Measurements from ENCODE around the gene RAP1B. TPM values are rescaled to one million over a fixed set of nuclear protein-coding genes. Genes with fewer than 3 reads are reported as not detected.

RAP1B gene
- 110 TPM for total RNA-seq

GRCh38 chr12:68610370-68611093, at the start of gene RAP1B:
Gene RAP1B (plus strand): TSS chr12:68610899. CDS start chr12:68648725, 37,826 bp downstream.
- DNase-seq = peak; percentile 87

DNA sequence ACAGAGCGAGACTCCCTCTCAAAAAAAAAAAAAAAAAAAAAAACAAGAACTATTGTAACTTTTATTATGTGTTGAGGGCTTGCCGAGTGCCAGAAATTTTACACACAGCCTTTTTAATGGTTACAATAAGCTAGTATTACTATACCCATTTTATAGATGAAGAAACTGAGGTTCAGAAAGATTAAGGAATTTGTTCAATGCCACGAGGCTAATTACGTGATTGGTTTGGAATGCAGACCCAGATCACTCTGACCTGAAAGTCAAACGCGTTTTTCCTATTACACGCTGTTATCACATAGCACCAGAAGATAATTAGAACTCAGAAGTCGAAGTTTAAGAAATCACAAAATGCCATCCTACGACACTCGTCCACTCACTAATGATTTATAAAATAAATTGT, 48.9 kb upstream of the RAP1B start:
- DNase-seq = no peak

GRCh38 chr12:68564166-68564565, 46.5 kb upstream of the RAP1B start:
- DNase-seq = no peak

- DNase-seq = no peak
Measured at GRCh38 chr12:68565391-68565903, 45.3 kb upstream of the RAP1B start.

GRCh38 chr12:68568922-68569569, 41.7 kb upstream of the RAP1B start:
- no peak for DNase-seq

- no peak for DNase-seq
Measured at GRCh38 chr12:68572661-68573060, 38.0 kb upstream of the RAP1B start.

- no peak for DNase-seq
Measured at GRCh38 chr12:68573406-68573805, 37.3 kb upstream of the RAP1B start.

DNA sequence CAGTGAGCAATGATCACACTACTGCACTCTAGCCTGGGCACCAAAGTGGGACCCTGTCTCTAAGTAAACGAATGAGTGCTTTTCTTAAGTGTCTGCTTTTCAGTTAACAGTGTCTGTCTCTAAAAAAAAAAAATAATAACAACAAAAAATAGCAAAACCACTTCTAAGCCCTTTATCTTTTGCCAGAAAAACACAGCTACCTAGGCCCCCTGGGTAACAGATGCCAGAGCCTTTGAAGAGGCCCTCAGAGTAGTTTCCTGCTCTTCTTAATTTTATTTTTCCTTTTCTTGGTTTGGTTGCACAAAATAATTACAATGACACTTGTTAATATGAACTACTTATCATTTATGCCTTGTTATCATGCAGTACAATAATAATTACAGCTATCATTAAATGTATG, 32.8 kb upstream of the RAP1B start:
- DNase-seq = no peak

- no peak for DNase-seq
Measured at GRCh38 chr12:68578765-68579164, 31.9 kb upstream of the RAP1B start.

DNA sequence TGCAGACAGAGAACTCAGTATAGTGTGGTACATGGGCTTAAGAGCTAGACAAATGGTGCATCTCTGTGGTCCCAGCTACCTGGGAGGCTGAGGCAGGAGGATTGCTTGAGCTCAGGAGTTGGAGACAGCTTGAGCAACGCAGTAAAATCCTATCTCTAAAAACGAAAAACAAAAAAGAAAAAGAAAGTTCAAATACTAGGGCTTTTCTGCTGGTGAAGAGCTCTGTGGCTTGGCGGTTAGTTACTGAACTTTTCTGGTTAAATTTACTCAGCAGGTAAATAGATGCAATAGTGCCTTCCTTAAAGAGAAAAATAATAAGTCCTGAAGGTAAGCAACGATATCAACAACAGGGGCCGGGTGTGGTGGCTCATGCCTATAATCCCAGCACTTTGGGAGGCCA, 31.4 kb upstream of the RAP1B start:
- no peak for DNase-seq

DNA sequence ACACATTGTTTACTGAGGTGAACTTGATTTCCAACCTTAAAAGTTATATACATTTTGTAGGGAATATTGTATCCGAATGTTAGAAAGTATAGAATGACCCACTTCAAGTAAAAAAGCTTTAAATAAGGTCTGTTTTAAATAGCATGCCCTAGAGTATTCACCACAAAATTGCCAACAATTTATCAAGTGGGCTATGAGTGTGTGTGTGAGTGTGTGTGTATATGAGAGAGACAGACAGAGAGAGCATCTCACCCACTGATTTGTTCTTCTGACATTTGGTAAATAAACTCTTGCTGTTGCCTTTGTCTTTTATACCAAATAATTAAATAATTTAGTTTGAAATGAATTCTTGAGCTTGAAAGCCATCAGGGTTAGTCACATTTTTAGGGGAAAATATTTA, 29.8 kb upstream of the RAP1B start:
- no peak for DNase-seq

DNA sequence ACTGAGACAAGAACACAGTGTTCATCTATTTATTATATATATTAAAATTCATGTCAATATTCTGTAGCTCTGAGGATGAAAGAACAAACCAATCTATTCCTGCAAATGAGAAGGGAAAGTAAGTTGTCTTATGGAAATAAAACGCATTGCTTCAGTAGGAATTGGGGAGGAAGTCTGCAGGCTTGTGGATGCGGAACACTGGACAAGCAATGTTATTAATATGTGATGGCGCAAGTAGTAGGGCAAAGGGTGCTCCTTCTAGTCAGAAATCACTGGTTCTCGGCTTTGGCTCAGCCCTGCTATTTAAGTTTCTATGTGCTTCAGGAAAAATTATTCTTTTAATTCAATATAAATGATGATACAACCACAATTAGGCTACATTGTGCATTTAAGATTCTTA, 28.8 kb upstream of the RAP1B start:
- DNase-seq = no peak

- DNase-seq = no peak
Measured at GRCh38 chr12:68585966-68586365, 24.7 kb upstream of the RAP1B start.

- no peak for DNase-seq
Measured at GRCh38 chr12:68587448-68587873, 23.2 kb upstream of the RAP1B start.

DNA sequence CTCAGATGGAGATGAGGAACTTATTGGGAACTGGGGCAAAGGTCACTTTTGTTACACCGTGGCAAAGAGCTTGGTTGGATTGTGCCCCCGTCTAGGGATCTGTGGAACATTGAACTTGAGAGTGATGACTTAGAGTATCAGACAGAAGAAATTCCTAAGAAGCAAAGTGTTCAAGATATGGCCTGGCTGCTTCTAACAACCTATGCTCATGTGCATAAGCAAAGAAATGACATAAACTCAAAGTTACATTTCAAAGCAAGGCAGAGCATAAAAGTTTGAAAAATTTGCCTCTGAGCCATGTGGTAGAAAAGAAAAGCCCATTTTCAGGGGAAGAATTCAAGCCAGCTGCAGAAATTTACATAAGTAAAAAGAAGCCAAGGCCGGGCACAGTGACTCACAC, 21.5 kb upstream of the RAP1B start:
- DNase-seq = no peak

DNA sequence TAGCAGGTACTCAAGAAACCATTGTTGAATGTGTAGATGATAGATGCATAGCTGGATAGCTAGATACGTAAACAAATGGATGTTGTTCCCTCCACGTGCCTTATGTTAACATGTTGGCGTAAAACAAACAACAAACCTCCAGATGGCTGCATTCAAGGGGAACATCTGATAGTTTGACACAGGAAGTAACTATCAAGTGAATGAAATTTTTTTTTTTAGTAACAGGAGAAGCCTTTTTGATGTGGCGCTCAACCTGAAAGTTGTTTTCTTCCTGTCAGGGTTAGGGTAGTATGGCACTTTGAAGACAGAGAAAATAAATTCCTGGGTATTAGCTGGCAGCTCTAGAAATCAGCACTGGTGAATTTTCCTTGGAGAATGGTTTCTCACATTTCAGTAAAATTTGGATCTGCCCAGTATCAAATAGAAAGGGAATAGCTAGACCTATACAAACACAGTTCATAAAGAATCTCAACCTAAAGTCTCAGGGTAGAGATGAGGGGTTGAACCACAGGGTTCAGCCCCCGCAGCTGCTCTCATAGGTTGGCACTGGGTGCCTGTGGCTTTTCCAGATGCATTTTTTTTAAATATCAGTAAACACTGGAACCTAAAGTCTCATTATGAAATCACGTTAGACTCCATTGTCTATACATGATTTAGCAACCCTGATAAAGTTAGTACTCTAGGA, 18.8 kb upstream of the RAP1B start:
- DNase-seq = no peak

- DNase-seq = no peak
Measured at GRCh38 chr12:68595241-68595640, 15.5 kb upstream of the RAP1B start.

GRCh38 chr12:68601767-68602166, 8.9 kb upstream of the RAP1B start:
- no peak for DNase-seq

DNA sequence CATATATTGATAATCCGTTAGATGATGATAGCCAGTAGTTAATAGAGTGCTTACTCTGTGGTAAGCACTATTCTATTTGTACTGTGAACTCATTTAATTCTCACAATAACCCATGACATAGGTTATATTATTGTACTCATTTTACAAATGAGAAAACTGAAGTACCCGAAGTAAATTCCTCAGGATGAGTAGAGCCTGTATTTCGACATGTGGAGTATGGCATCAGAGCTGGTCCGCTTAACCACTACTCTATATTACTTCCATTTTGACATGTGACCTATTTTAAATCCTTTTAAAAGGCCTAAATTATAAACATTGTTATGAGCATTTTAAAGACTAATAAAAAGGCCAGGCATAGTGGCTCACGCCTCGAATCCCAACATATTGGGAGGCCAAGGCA, 8.0 kb upstream of the RAP1B start:
- DNase-seq = no peak

GRCh38 chr12:68608191-68608590, 2.5 kb upstream of the RAP1B start:
- DNase-seq = no peak

GRCh38 chr12:68609998-68610369, 715 bp upstream of the RAP1B start:
- no peak for DNase-seq

- DNase-seq = peak; percentile 36
Measured at GRCh38 chr12:68611094-68611805, 551 bp downstream of the RAP1B start.

DNA sequence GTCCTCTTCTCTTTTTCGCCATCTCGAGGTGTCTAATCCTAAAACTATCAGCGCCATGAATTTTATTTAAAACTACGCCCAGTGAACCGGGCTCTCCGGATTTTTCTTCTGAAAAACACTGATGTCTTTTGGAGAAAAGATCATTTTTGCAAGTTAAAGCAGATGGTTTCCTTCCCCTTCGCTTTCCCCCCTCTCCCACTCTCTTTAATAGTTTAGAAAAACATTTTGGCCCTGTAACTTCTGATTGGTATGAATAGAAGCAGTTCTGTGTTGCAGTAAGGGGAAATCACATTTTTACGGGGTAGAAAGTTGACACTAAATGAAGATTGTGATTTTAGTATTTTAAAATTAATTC, 1.1 kb downstream of the RAP1B start:
- no peak for DNase-seq
